K562 (cell line): ENCODE results near the gene ANXA3. TPM values are rescaled to one million over a fixed set of nuclear protein-coding genes. Genes with fewer than 3 reads are reported as not detected.

Source experiments
- ADNP ChIP-seq: fragments of 200-800 bp; sonication (Bioruptor generic); IDR thresholded peaks from 2 replicates; pipeline ENCODE4 v1.6.1; 2016; ENCODE audit warnings: missing genetic modification characterization, missing compliant biosample characterization
- ARID1B ChIP-seq: fragments of 450-650 bp; IDR thresholded peaks from 2 replicates; pipeline ENCODE4 v1.6.1; 2016; ENCODE audit warnings: antibody characterized with exemption, mild to moderate bottlenecking, inconsistent platforms
- BCOR ChIP-seq: fragments of 450-650 bp; IDR thresholded peaks from 2 replicates; pipeline ENCODE4 v1.6.1; 2016
- CBFA2T2 ChIP-seq: fragments of 450-650 bp; conservative IDR thresholded peaks from 2 replicates; pipeline ENCODE4 v1.6.1; 2017; ENCODE audit warnings: mild to moderate bottlenecking
- CCAR2 ChIP-seq: fragments of 200-400 bp; formaldehyde crosslinking; IDR thresholded peaks from 2 replicates; pipeline ENCODE4 v1.6.1; 2017; ENCODE audit warnings: mild to moderate bottlenecking, low read depth, low read length
- CTBP1 ChIP-seq: fragments of 450-650 bp; IDR thresholded peaks from 2 replicates; pipeline ENCODE4 v1.6.1; 2016; ENCODE audit warnings: borderline replicate concordance
- ESRRB ChIP-seq: fragments of 250-450 bp; sonication (Bioruptor Pico); IDR thresholded peaks from 2 replicates; pipeline ENCODE4 v1.5.0; 2020; ENCODE audit warnings: mild to moderate bottlenecking, moderate library complexity, borderline replicate concordance
- ETV1 ChIP-seq: fragments of 450-650 bp; conservative IDR thresholded peaks from 2 replicates; pipeline ENCODE4 v1.6.1; 2016; ENCODE audit warnings: missing genetic modification characterization, control low read depth, low read depth, missing compliant biosample characterization
- GABPA ChIP-seq: fragments of 200-800 bp; sonication (Bioruptor generic); conservative IDR thresholded peaks from 2 replicates; pipeline ENCODE4 v1.6.1; 2016; ENCODE audit warnings: low read depth, missing genetic modification characterization, missing compliant biosample characterization
- HDAC3 ChIP-seq: fragments of 450-650 bp; IDR thresholded peaks from 2 replicates; pipeline ENCODE4 v1.6.1; 2018; ENCODE audit warnings: borderline replicate concordance, mild to moderate bottlenecking, moderate library complexity; ENCODE audit not compliant: partially characterized antibody
- HMG20A ChIP-seq: fragments of 450-650 bp; formaldehyde crosslinking; conservative IDR thresholded peaks from 2 replicates; pipeline ENCODE4 v1.4.0; 2020; ENCODE audit warnings: mild to moderate bottlenecking, mixed read lengths
- KDM1A ChIP-seq, 2 experiments: fragments of 450-650 bp; IDR thresholded peaks; 2 replicates each; pipeline ENCODE4 v1.6.1; 2016; ENCODE audit warnings: mild to moderate bottlenecking in 2 of 2
- MAFK ChIP-seq: IDR thresholded peaks from 2 replicates; pipeline ENCODE4 v1.6.1; 2011; ENCODE audit warnings: low read length, improper control_type of control experiment
- NR3C1 ChIP-seq: sonication (generic); formaldehyde crosslinking; IDR thresholded peaks from 2 replicates; pipeline ENCODE4 v1.8.1; 2022; ENCODE audit warnings: missing genetic modification reagents
- PKNOX1 ChIP-seq: fragments of 450-650 bp; IDR thresholded peaks from 2 replicates; pipeline ENCODE4 v1.6.1; 2016
- POLR2AphosphoS5 ChIP-seq: IDR thresholded peaks from 2 replicates; pipeline ENCODE4 v1.6.1; 2011; ENCODE audit warnings: mild to moderate bottlenecking, low read depth, low read length, moderate library complexity; ENCODE audit not compliant: control insufficient read depth, insufficient read depth
- PPARD ChIP-seq: fragments of 250-450 bp; sonication (Bioruptor Pico); IDR thresholded peaks from 2 replicates; pipeline ENCODE4 v1.8.0; 2022; ENCODE audit warnings: inconsistent platforms, mild to moderate bottlenecking, moderate library complexity
- SIN3B ChIP-seq: fragments of 450-650 bp; IDR thresholded peaks from 2 replicates; pipeline ENCODE4 v1.6.1; 2017; ENCODE audit warnings: low read depth, mild to moderate bottlenecking, moderate library complexity
- SOX6 ChIP-seq: fragments of 450-650 bp; IDR thresholded peaks from 2 replicates; pipeline ENCODE4 v1.6.1; 2014; ENCODE audit warnings: mild to moderate bottlenecking
- TAF15 ChIP-seq: fragments of 200-400 bp; formaldehyde crosslinking; IDR thresholded peaks from 2 replicates; pipeline ENCODE4 v1.6.1; 2017; ENCODE audit warnings: mild to moderate bottlenecking, low read depth, low read length, moderate library complexity
- ZKSCAN8 ChIP-seq: fragments of 200-800 bp; sonication (Bioruptor generic); IDR thresholded peaks from 2 replicates; pipeline ENCODE4 v1.6.1; 2016; ENCODE audit warnings: missing genetic modification characterization, missing compliant biosample characterization
- ZNF175 ChIP-seq: fragments of 200-800 bp; sonication (Bioruptor generic); IDR thresholded peaks from 2 replicates; pipeline ENCODE4 v1.6.1; 2016; ENCODE audit warnings: low read depth, mild to moderate bottlenecking, missing genetic modification characterization, missing compliant biosample characterization
- ZNF592 ChIP-seq: fragments of 450-650 bp; IDR thresholded peaks from 2 replicates; pipeline ENCODE4 v1.6.1; 2017; ENCODE audit warnings: antibody characterized with exemption, mild to moderate bottlenecking
- ZNF766 ChIP-seq: fragments of 200-800 bp; sonication (Bioruptor generic); conservative IDR thresholded peaks from 2 replicates; pipeline ENCODE4 v1.6.1; 2016; ENCODE audit warnings: missing genetic modification characterization, missing compliant biosample characterization
- ZNF785 ChIP-seq: fragments of 250-450 bp; sonication (Bioruptor Pico); IDR thresholded peaks from 2 replicates; pipeline ENCODE4 v1.4.0; 2020; ENCODE audit warnings: mild to moderate bottlenecking
- polyA plus RNA-seq, 8 experiments: library from polyadenylated mRNA; depleted of rRNA in 4 of 8; stranded (reverse) in 5 of 8; unstranded in 3 of 8; fragments of >200 nt; fragmentation: Nextera tagmentation in 2 of 8; fragmentation: Illumina TruSeq in 1 of 8; extraction: Ambion mirVana in 2 of 8; extraction: Trizol in 1 of 8; gene quantifications; 2 replicates each; pipeline versions ENCODE4 v1.2.1 to v1.2.3, GENCODE V29; 2011 to 2014; ENCODE audit warnings: inconsistent platforms in 1 of 8, missing spikeins in 1 of 8
- total RNA-seq, 7 experiments: library from RNA; depleted of rRNA in 6 of 7; stranded (reverse); fragments of >200 nt in 6 of 7; fragmentation: Illumina TruSeq in 2 of 7; extraction: Trizol in 2 of 7; gene quantifications; 2 replicates each; pipeline versions ENCODE4 v1.2.1 to v1.2.3, GENCODE V29; 2011 to 2021; ENCODE audit warnings: low replicate concordance in 1 of 7

Gene ANXA3
- total and polyA plus RNA-seq, 9 of the 15 experiments (the other 6 are each of a cell fraction or from before 2014, with no cell fraction given), result 6.3 to 15.5 (median 9.8) TPM

GRCh38 chr4:78613522-78614321, 62.2 kb downstream of the ANXA3 start (continued):
- TF ChIP-seq PKNOX1, result peak; percentile 93
- 0 out of 2 replicates have a peak, but pooled peaks have one; percentile 0 for TF ChIP-seq ADNP (tag)
- peak; percentile 30; the same call in 1 of the 2 replicates for TF ChIP-seq ZNF175 (CRISPR knock-in tag)
- 0 out of 2 replicates have a peak, but pooled peaks have one; percentile 40 for TF ChIP-seq ZKSCAN8
- peak; percentile 90 for TF ChIP-seq CTBP1
- TF ChIP-seq NR3C1 (CRISPR knock-in tag), result no peak
- no peak for TF ChIP-seq TAF15
- peak; percentile 71 for TF ChIP-seq HDAC3
- peak; percentile 94 for TF ChIP-seq ARID1B
- TF ChIP-seq CCAR2, result no peak
- TF ChIP-seq ZNF766 (CRISPR knock-in tag), result 0 out of 2 replicates have a peak, but pooled peaks have one; percentile 49
- TF ChIP-seq POLR2AphosphoS5, result peak; percentile 75
- no peak for TF ChIP-seq MAFK
- TF ChIP-seq SOX6, result peak; percentile 84
- no peak for TF ChIP-seq ESRRB
- no peak for TF ChIP-seq SIN3B
- TF ChIP-seq KDM1A (IDR thresholded peaks at IDR 0.05), result peak; percentile 98
- TF ChIP-seq GABPA, result peak; percentile 39; the same call in 1 of the 2 replicates
- TF ChIP-seq CBFA2T2, result peak; percentile 84
- TF ChIP-seq HMG20A (CRISPR knock-in tag), result no peak
- no peak for TF ChIP-seq PPARD (CRISPR knock-in tag)
- no peak; the same call in 1 of the 2 replicates for TF ChIP-seq ZNF592
- TF ChIP-seq ETV1 (tag), result peak; percentile 94
- no peak for TF ChIP-seq ZNF785 (CRISPR knock-in tag)
- 0 out of 2 replicates have a peak, but pooled peaks have one; percentile 14 for TF ChIP-seq BCOR
